Peyer's patch (tissue), 4 donors: ENCODE data around the gene UBL4B.

ENCODE experiments used
- POLR2A ChIP-seq, 2 donors: fragments of 450-650 bp; IDR thresholded peaks; one replicate each; pipeline ENCODE4 v1.5.1; 2017; ENCODE audit warnings: antibody characterized with exemption in 2 of 2, mild to moderate bottlenecking in 2 of 2, moderate library complexity in 2 of 2
- TF ChIP-seq, protein P1 (sequence below), 6 experiments: fragments of 450-650 bp in 4 of 6; fragments of 200-600 bp in 2 of 6; sonication (generic) in 1 of 6; IDR thresholded peaks; one replicate each; pipeline ENCODE4 v1.5.1; 2017 to 2019; ENCODE audit warnings: antibody characterized with exemption in 6 of 6, mild to moderate bottlenecking in 3 of 6, moderate library complexity in 1 of 6

DNA sequence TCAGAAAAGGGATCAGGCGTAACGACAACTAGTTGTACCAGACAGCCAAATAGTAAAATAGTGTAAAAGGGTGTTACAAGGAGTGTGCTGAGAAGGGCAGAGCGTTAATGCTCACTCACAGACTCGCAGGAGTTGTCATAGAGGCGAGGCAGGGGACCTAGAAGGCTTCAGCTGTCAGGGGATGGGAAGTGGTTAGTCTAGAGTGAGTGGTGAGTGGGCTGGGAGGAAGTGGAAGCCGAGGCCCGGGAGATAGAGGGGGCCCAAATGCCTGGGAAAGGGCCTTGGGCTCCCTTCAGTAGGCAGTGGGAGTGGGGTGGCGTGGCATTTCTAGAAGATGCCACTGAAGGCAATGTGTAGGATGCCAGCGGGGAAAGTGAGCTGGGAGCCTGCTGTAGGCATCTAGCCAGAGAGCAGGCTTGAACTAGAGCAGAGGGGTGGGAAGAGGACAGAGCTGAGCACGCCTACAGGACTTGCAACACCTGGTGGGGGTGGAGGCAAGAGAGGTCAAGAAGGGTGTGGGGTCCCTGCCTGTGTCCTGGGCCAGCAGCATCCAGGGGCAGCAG, 48.4 kb downstream of the UBL4B start:
- TF ChIP-seq POLR2A (IDR thresholded peaks at IDR 0.05): no peak
- TF ChIP-seq, protein P1, sequence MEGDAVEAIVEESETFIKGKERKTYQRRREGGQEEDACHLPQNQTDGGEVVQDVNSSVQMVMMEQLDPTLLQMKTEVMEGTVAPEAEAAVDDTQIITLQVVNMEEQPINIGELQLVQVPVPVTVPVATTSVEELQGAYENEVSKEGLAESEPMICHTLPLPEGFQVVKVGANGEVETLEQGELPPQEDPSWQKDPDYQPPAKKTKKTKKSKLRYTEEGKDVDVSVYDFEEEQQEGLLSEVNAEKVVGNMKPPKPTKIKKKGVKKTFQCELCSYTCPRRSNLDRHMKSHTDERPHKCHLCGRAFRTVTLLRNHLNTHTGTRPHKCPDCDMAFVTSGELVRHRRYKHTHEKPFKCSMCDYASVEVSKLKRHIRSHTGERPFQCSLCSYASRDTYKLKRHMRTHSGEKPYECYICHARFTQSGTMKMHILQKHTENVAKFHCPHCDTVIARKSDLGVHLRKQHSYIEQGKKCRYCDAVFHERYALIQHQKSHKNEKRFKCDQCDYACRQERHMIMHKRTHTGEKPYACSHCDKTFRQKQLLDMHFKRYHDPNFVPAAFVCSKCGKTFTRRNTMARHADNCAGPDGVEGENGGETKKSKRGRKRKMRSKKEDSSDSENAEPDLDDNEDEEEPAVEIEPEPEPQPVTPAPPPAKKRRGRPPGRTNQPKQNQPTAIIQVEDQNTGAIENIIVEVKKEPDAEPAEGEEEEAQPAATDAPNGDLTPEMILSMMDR (IDR thresholded peaks at IDR 0.05): no peak
